ENCODE data around the gene PLCB4.

DNA sequence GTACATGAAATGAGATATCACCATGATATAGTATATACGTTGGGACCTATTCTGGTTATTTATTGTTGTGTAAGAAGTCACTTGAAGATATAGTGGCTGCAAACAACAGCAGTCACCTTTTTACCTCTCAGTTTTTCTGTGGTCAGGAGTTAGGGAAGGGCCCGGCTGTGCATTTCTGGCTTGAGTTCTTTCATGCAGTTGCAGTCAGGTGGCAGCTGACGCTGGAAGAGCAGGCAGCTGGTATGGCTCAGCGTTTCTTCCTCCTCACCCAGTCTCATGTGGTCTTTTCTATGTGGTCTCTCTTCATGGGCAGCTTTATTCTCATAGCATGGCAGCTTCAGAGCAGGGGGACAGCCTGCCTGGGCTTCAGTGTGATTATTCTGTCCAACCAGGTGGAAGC lies 154.4 kb downstream of the PLCB4 start:
- TF ChIP-seq POLR2AphosphoS5 (IDR thresholded peaks at IDR 0.05; ENCODE audit: borderline replicate concordance, low read depth, low read length) (no peak), EZH2 (IDR thresholded peaks at IDR 0.05) (no peak), FOXP2 (optimal IDR thresholded peaks at IDR 0.05; ENCODE audit: control extremely low read depth, extremely low read length, insufficient read depth) (no peak)
